SK-N-SH (cell line): Measurements from ENCODE around the gene ARID4B. TPM values are rescaled to one million over a fixed set of nuclear protein-coding genes. Genes with fewer than 3 reads are reported as not detected.

Experiments
- CTCF ChIA-PET: fragments of 300-600, 350-600 bp; formaldehyde crosslinking; extraction: SDS; loops from one replicate; lab custom pipeline; 2021; lab: Yijun Ruan, JAX
- POLR2A ChIA-PET: fragments of 350-600 bp; sonication (Branson Sonifier 250); formaldehyde crosslinking; extraction: SDS; loops from one replicate; lab custom pipeline; 2020; ENCODE audit warnings: antibody characterized with exemption, inconsistent platforms; lab: Yijun Ruan, JAX
- DNase-seq: peaks from one replicate; pipeline ENCODE4 v3.0.0; 2012
- H2AFZ ChIP-seq: fragments of 200-600 bp; sonication (generic); 2 replicates; pipeline ENCODE4 v1.8.1; 2016; ENCODE audit warnings: antibody characterized with exemption, mild to moderate bottlenecking, low read depth
- H3F3A ChIP-seq: fragments of 200-600 bp; sonication (generic); replicated peaks from 2 replicates; pipeline ENCODE3; 2016; ENCODE audit warnings: antibody characterized with exemption, mild to moderate bottlenecking; ENCODE audit not compliant: insufficient read depth
- H3K27ac ChIP-seq, 2 experiments: fragments of 200-500 bp in 1 of 2; fragments of 200-600 bp in 1 of 2; sonication (Bioruptor generic) in 1 of 2; sonication (generic), shearing (Covaris generic) in 1 of 2; 2 replicates each; pipeline versions ENCODE4 v1.5.1 to v1.6.1; 2014 to 2016; ENCODE audit warnings: low read depth in 2 of 2, inconsistent platforms in 1 of 2, low read length in 1 of 2, mild to moderate bottlenecking in 1 of 2, mixed read lengths in 1 of 2
- H3K27me3 ChIP-seq: fragments of 200-600 bp; sonication (generic), shearing (Covaris generic); 2 replicates; pipeline ENCODE4 v1.6.1; 2016; ENCODE audit warnings: mixed run types; ENCODE audit not compliant: insufficient read depth
- H3K36me3 ChIP-seq, 2 experiments: fragments of 200-500 bp in 1 of 2; fragments of 200-600 bp in 1 of 2; sonication (Bioruptor generic) in 1 of 2; sonication (generic) in 1 of 2; replicated peaks in 1 of 2; 2 replicates each; pipeline versions ENCODE3 to v1.5.1; 2014 to 2016; ENCODE audit warnings: low read length in 1 of 2, mild to moderate bottlenecking in 1 of 2; ENCODE audit not compliant: insufficient read depth in 2 of 2, control insufficient read depth in 1 of 2
- H3K4me1 ChIP-seq, 2 experiments: fragments of 200-500 bp in 1 of 2; fragments of 200-600 bp in 1 of 2; sonication (Bioruptor generic) in 1 of 2; sonication (generic), shearing (Covaris generic) in 1 of 2; 2 replicates each; pipeline versions ENCODE4 v1.5.1 to v1.6.1; 2014 to 2016; ENCODE audit warnings: low read depth in 1 of 2, low read length in 1 of 2, mixed run types in 1 of 2; ENCODE audit not compliant: insufficient read depth in 2 of 2, control insufficient read depth in 1 of 2
- H3K4me2 ChIP-seq: fragments of 200-600 bp; sonication (generic), shearing (Covaris generic); 2 replicates; pipeline ENCODE4 v1.6.1; 2017; ENCODE audit warnings: mixed run types
- H3K4me3 ChIP-seq, 2 experiments: fragments of 200-500 bp in 1 of 2; fragments of 200-600 bp in 1 of 2; sonication (Bioruptor generic) in 1 of 2; sonication (generic), shearing (Covaris generic) in 1 of 2; 2 replicates each; pipeline versions ENCODE4 v1.5.1 to v1.8.1; 2014 to 2016; ENCODE audit warnings: low read depth in 2 of 2, inconsistent platforms in 1 of 2, low read length in 1 of 2, mild to moderate bottlenecking in 1 of 2, mixed read lengths in 1 of 2, moderate library complexity in 1 of 2
- H3K79me2 ChIP-seq: fragments of 200-600 bp; sonication (generic); 2 replicates; pipeline ENCODE4 v1.8.1; 2017; ENCODE audit warnings: mild to moderate bottlenecking; ENCODE audit not compliant: insufficient read depth
- H3K9ac ChIP-seq: fragments of 200-600 bp; sonication (generic); 2 replicates; pipeline ENCODE4 v1.6.1; 2017; ENCODE audit warnings: mixed run types
- H3K9me2 ChIP-seq: fragments of 200-600 bp; sonication (generic); 2 replicates; pipeline ENCODE4 v1.6.1; 2017; ENCODE audit warnings: mixed run types
- H3K9me3 ChIP-seq: fragments of 200-600 bp; sonication (generic); 2 replicates; pipeline ENCODE4 v1.6.1; 2017; ENCODE audit warnings: mixed run types, mild to moderate bottlenecking, moderate library complexity
- H4K20me1 ChIP-seq: fragments of 200-600 bp; sonication (generic); 2 replicates; pipeline ENCODE4 v1.6.1; 2017; ENCODE audit warnings: mild to moderate bottlenecking, mixed run types; ENCODE audit not compliant: insufficient read depth
- FOSL2 ChIP-seq: IDR thresholded peaks from 2 replicates; pipeline ENCODE4 v1.4.0; 2012; ENCODE audit warnings: low read depth, mild to moderate bottlenecking, moderate library complexity, borderline replicate concordance
- MXI1 ChIP-seq: IDR thresholded peaks from 2 replicates; pipeline ENCODE4 v1.6.1; 2012; ENCODE audit warnings: mild to moderate bottlenecking, low read depth, low read length, improper control_type of control experiment
- NFIC ChIP-seq: IDR thresholded peaks from 2 replicates; pipeline ENCODE4 v1.4.0; 2012; ENCODE audit warnings: borderline replicate concordance
- TAF1 ChIP-seq: IDR thresholded peaks from 2 replicates; pipeline ENCODE4 v1.6.1; 2012; ENCODE audit warnings: low read depth, mild to moderate bottlenecking, low read length, moderate library complexity, borderline replicate concordance
- WGBS: methylation state at CpG from one replicate; pipeline ENCODE4 v1.1.6; 2017; ENCODE audit warnings: low lambda C conversion rate; 5-methylcytosine and 5-hydroxymethylcytosine counted together
- polyA plus RNA-seq, 3 experiments: library from polyadenylated mRNA; depleted of rRNA; stranded (reverse); fragments of >200 nt; gene quantifications; 2 replicates each; pipeline ENCODE4 v1.2.3, GENCODE V29; 2012
- TF ChIP-seq, protein P1 (sequence below): fragments of 200-600 bp; sonication (generic); IDR thresholded peaks from 2 replicates; pipeline ENCODE4 v1.6.1; 2017; ENCODE audit warnings: antibody characterized with exemption, mild to moderate bottlenecking, moderate library complexity
- TF ChIP-seq, protein P2 (sequence below): IDR thresholded peaks from 2 replicates; pipeline ENCODE4 v1.6.1; 2012; ENCODE audit warnings: mild to moderate bottlenecking, low read depth, low read length, moderate library complexity
- TF ChIP-seq, protein P3 (sequence below): fragments of 150-350 bp; IDR thresholded peaks from 2 replicates; pipeline ENCODE4 v1.6.1; 2017; ENCODE audit warnings: antibody characterized with exemption, low read length, low read depth, borderline replicate concordance

The ARID4B gene
- polyA plus RNA-seq, 1 of the 3 experiments (the other 2 are of a cell fraction) = 4.4 TPM

DNA sequence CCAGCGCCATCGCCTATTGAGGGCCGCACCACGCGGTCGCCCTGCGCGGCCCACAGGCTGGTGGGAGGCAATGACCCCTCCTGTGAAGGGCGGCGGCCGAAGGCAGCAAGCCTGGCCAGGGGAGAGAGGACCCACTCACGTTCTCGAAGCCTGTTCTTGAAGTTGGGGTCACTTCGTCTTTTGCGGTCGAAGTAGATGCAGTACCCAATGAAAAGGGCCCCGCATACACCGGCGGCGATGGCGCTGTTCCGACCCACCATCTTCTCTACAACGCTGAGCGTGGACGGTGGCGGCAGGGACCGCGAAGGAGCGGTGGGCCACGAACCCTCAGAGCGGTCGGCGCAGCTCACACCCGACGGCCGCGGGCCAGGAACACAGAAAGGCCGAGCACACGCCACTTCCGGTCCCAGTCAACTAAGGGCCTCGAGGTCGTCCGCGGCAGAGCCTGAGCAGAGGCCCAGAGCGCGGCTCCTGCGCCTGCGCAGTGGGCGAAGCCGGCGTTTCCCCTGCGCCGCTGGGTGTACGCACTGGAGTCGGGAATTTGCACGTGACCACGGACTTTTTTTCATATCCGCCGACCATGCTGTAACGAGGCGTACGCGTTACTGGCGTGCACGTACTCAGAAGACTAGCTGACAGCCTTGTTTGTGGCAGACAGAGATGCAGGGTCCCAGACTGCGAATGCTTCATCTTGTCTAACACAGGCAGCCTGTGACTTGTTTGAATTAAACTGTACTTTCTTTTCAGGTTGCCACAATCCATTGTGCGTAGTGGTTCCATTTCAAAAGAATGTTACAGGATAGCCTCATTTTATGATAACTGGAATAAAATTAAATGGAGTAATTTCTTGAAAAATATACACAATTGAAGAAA is 199.3 kb downstream of the ARID4B start, which contains the start of gene TOMM20 (continued):
- TF ChIP-seq, protein P1, sequence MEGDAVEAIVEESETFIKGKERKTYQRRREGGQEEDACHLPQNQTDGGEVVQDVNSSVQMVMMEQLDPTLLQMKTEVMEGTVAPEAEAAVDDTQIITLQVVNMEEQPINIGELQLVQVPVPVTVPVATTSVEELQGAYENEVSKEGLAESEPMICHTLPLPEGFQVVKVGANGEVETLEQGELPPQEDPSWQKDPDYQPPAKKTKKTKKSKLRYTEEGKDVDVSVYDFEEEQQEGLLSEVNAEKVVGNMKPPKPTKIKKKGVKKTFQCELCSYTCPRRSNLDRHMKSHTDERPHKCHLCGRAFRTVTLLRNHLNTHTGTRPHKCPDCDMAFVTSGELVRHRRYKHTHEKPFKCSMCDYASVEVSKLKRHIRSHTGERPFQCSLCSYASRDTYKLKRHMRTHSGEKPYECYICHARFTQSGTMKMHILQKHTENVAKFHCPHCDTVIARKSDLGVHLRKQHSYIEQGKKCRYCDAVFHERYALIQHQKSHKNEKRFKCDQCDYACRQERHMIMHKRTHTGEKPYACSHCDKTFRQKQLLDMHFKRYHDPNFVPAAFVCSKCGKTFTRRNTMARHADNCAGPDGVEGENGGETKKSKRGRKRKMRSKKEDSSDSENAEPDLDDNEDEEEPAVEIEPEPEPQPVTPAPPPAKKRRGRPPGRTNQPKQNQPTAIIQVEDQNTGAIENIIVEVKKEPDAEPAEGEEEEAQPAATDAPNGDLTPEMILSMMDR = peak; percentile 16; the same call in 1 of the 2 replicates
- no peak for TF ChIP-seq NFIC
- TF ChIP-seq, protein P2, sequence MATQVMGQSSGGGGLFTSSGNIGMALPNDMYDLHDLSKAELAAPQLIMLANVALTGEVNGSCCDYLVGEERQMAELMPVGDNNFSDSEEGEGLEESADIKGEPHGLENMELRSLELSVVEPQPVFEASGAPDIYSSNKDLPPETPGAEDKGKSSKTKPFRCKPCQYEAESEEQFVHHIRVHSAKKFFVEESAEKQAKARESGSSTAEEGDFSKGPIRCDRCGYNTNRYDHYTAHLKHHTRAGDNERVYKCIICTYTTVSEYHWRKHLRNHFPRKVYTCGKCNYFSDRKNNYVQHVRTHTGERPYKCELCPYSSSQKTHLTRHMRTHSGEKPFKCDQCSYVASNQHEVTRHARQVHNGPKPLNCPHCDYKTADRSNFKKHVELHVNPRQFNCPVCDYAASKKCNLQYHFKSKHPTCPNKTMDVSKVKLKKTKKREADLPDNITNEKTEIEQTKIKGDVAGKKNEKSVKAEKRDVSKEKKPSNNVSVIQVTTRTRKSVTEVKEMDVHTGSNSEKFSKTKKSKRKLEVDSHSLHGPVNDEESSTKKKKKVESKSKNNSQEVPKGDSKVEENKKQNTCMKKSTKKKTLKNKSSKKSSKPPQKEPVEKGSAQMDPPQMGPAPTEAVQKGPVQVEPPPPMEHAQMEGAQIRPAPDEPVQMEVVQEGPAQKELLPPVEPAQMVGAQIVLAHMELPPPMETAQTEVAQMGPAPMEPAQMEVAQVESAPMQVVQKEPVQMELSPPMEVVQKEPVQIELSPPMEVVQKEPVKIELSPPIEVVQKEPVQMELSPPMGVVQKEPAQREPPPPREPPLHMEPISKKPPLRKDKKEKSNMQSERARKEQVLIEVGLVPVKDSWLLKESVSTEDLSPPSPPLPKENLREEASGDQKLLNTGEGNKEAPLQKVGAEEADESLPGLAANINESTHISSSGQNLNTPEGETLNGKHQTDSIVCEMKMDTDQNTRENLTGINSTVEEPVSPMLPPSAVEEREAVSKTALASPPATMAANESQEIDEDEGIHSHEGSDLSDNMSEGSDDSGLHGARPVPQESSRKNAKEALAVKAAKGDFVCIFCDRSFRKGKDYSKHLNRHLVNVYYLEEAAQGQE = no peak
- peak; percentile 98 for TF ChIP-seq MXI1
- TF ChIP-seq, all 33 proteins: peak for 15

DNA sequence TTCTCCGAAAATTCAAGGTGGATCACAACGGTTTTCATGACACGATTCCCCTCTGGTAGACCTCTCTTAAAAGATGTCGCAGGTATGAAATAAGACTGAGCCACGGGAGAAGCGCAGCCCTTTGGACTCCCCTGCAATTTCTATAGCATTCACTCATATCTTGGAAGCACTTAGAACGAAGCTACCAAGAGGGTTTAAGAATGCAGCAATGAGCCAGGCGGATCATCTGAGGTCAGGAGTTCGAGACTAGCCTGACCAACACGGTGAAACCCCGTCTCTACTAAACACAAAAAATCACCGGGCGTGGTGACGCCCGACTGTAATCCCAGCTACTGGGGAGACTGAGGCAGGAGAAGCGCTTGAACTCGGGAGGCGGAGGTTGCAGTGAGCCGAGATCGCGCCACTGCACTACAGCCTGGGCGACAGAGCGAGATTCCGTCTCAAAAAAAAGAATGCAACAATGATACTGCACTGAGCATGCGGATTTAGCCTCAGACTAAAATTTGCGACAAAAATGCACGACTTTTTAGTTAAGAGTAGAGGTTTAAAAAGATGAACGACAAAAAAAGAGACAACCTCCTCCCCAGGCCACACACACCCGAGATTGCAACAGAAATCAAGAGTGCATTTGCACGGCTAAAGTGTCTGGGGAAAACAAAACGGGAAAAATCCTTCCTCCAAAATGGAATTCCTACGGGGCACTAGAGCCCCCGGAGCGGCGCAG is 200.1 kb downstream of the ARID4B start:
- peak overlapping the region; percentile 76 for H3K4me2 ChIP-seq
- CTCF ChIA-PET = interaction anchor here (0.6 to 1.5 kb wide), 7 partner anchors 10 to 287 kb away, joined by 3 to 5 read pairs (median 3); no protein-coding TSS in a partner anchor
- no peaks in the 10 kb centered on the region for H3K9me3 ChIP-seq
- peaks cover 48% of the 10 kb centered on the region for H4K20me1 ChIP-seq
- H2AFZ ChIP-seq = peak overlapping the region; percentile 14; the same call in 1 of the 2 replicates
- peaks cover 5 to 9% of the 10 kb centered on the region in 2 experiments; a peak in 3 of 4 replicates for H3K4me1 ChIP-seq
- peak overlapping the region; percentile 70 to 75 for H3K4me3 ChIP-seq
- no peaks in the 10 kb centered on the region for H3K27me3 ChIP-seq
- H3K27ac ChIP-seq = peak overlapping the region; percentile 81 to 90
- peaks cover 57% of the 10 kb centered on the region for H3K79me2 ChIP-seq
- TF ChIP-seq FOSL2 = no peak
- TF ChIP-seq MXI1 = no peak
- TF ChIP-seq, protein P3, sequence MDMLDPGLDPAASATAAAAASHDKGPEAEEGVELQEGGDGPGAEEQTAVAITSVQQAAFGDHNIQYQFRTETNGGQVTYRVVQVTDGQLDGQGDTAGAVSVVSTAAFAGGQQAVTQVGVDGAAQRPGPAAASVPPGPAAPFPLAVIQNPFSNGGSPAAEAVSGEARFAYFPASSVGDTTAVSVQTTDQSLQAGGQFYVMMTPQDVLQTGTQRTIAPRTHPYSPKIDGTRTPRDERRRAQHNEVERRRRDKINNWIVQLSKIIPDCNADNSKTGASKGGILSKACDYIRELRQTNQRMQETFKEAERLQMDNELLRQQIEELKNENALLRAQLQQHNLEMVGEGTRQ = no peak
- no peak for TF ChIP-seq TAF1
- peak overlapping the region; percentile 84 for H3K9ac ChIP-seq
- POLR2A ChIA-PET = interaction anchor here (1.3 to 1.4 kb wide), 4 partner anchors 11 to 376 kb away, joined by 3 to 10 read pairs (median 4); partner anchors contain the start of genes B3GALNT2 and RBM34
- peaks cover 28% of the 10 kb centered on the region for H3F3A ChIP-seq
- 1% methylated on average over 31 of the region's 35 CpGs for WGBS
- H3K9me2 ChIP-seq = no peaks in the 10 kb centered on the region
- DNase-seq = no peak
- peaks cover 19 to 25% of the 10 kb centered on the region in 2 experiments for H3K36me3 ChIP-seq
